ENCODE measurements around the gene HMX1. TPM values are rescaled to one million over a fixed set of nuclear protein-coding genes. Genes with fewer than 3 reads are reported as not detected.

HMX1 gene
- not detected for total RNA-seq

- H3K36me3 Mint-ChIP-seq, result peaks cover 2% of the 10 kb centered on the region
- ATAC-seq (no peak), DNase-seq (no peak)
- CTCF ChIA-PET, result no interaction called here
- H3K27me3 Mint-ChIP-seq, result peaks cover 76% of the 10 kb centered on the region
- H3K9me3 Mint-ChIP-seq (ENCODE audit: low read depth), result peaks cover 3% of the 10 kb centered on the region
- no peak within 1 kb of the TSS for H3K4me3 Mint-ChIP-seq
- H3K27ac Mint-ChIP-seq, result no peak within 1 kb of the TSS
- peaks cover 5% of the 10 kb centered on the region for H3K4me1 Mint-ChIP-seq
These were observed at the start of gene HMX1 for GRCh38 chr4:8871417-8872401. Gene HMX1 (minus strand): TSS chr4:8871839. CDS start chr4:8871614, 225 bp downstream.

DNA sequence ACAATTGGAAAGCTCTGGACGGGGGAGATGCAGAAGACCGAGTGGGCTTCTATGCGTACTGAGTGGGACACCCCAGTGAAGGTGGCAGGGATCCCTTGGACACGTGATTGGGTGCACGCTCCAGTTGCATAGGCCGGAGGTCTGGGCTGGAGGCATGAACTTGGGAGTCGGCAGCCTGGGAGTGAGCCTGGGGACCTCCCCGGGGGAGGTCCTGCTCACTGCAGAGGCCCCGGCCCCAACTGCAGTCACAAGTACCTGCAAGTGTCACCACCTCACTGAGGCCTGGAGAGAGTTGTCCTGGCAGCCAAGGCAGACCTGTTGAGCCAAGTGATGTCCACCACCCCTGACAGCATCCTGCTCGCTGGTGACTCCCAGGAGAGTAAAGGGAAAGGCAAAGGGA lies 49.3 kb upstream of the HMX1 start:
- ATAC-seq (no peak), DNase-seq (peak; percentile 12)
- CTCF ChIA-PET, result interaction anchor here (0.8 to 1.4 kb wide), 2 partner anchors 8 to 314 kb away, joined by 4 to 5 read pairs; no protein-coding TSS in a partner anchor
- Mint-ChIP-seq H3K4me1 (no peaks in the 10 kb centered on the region), H3K9me3 (ENCODE audit: low read depth) (no peaks in the 10 kb centered on the region), H3K4me3 (no peak overlapping the region), H3K27ac (no peak overlapping the region), H3K27me3 (no peaks in the 10 kb centered on the region), H3K36me3 (no peaks in the 10 kb centered on the region)

DNA sequence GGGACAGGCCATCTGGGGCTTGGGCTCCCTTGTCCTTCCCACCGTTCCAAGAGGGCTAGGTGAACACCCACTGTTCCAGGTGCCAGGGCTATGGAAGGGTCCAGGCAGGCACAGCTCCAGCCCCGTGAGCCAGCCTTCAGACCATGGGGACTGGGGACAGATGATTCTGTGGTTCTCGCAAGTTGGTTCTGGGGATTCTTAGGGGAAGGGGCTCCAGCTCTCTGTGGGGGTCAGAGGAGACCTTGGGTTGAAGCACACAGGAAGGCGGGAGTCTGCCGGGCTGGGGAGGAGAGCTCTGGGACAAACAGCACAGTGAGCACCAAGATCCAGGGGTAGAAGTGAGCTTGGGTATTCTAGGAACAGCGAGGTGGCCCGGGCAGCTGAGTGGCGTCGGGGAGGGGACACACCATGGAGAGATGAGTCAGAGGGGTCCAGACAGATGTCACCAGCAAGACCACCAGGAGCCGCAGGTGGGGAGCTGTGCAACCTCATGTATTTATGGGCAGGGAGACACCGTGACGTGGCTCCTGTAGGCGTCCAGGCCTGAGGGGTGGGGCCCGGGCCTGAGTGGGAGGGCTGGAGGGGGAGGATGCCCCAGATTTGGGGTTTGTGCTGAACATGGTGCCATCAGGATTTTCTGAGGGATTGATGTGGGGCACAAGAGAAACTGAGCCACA lies 48.8 kb upstream of the HMX1 start:
- no peak overlapping the region for H3K4me3 Mint-ChIP-seq
- DNase-seq (peak; percentile 19), ATAC-seq (no peak)
- H3K27me3 Mint-ChIP-seq, result no peaks in the 10 kb centered on the region
- no peaks in the 10 kb centered on the region for H3K4me1 Mint-ChIP-seq
- H3K9me3 Mint-ChIP-seq (ENCODE audit: low read depth), result no peaks in the 10 kb centered on the region
- H3K36me3 Mint-ChIP-seq, result no peaks in the 10 kb centered on the region
- H3K27ac Mint-ChIP-seq, result no peak overlapping the region
- CTCF ChIA-PET, result interaction anchor here (0.8 to 1.4 kb wide), 2 partner anchors 9 to 313 kb away, joined by 4 to 5 read pairs; no protein-coding TSS in a partner anchor

GRCh38 chr4:8919651-8920288 lies 48.1 kb upstream of the HMX1 start:
- no peaks in the 10 kb centered on the region for H3K27me3 Mint-ChIP-seq
- no peaks in the 10 kb centered on the region for H3K4me1 Mint-ChIP-seq
- no peak overlapping the region for H3K4me3 Mint-ChIP-seq
- no peaks in the 10 kb centered on the region for H3K9me3 Mint-ChIP-seq (ENCODE audit: low read depth)
- ATAC-seq (no peak), DNase-seq (peak; percentile 27)
- no peak overlapping the region for H3K27ac Mint-ChIP-seq
- CTCF ChIA-PET, result interaction anchor here (1.4 kb wide), 1 partner anchor 312 kb away, joined by 5 read pairs; no protein-coding TSS in a partner anchor
- H3K36me3 Mint-ChIP-seq, result no peaks in the 10 kb centered on the region

GRCh38 chr4:8917868-8918783 lies 46.5 kb upstream of the HMX1 start:
- H3K4me1 Mint-ChIP-seq, result no peaks in the 10 kb centered on the region
- no peak overlapping the region for H3K4me3 Mint-ChIP-seq
- ATAC-seq, result peak; percentile 73
- H3K9me3 Mint-ChIP-seq (ENCODE audit: low read depth), result no peaks in the 10 kb centered on the region
- CTCF ChIA-PET, result interaction anchor here (0.6 to 1.8 kb wide), 13 partner anchors 9 to 651 kb away, joined by 3 to 18 read pairs (median 3); no protein-coding TSS in a partner anchor
- no peak overlapping the region for H3K27ac Mint-ChIP-seq
- no peaks in the 10 kb centered on the region for H3K36me3 Mint-ChIP-seq
- DNase-seq, result peak; percentile 70
- no peaks in the 10 kb centered on the region for H3K27me3 Mint-ChIP-seq

- ATAC-seq, result no peak
- Mint-ChIP-seq H3K4me3 (no peak overlapping the region), H3K36me3 (no peaks in the 10 kb centered on the region), H3K27me3 (no peaks in the 10 kb centered on the region), H3K27ac (no peak overlapping the region), H3K9me3 (ENCODE audit: low read depth) (no peaks in the 10 kb centered on the region), H3K4me1 (no peaks in the 10 kb centered on the region)
- CTCF ChIA-PET, result interaction anchor here (0.6 to 1.8 kb wide), 12 partner anchors 10 to 651 kb away, joined by 3 to 18 read pairs (median 4); no protein-coding TSS in a partner anchor
- peak; percentile 27 for DNase-seq
These were observed 45.7 kb upstream of the HMX1 start for GRCh38 chr4:8917321-8917811.

DNA sequence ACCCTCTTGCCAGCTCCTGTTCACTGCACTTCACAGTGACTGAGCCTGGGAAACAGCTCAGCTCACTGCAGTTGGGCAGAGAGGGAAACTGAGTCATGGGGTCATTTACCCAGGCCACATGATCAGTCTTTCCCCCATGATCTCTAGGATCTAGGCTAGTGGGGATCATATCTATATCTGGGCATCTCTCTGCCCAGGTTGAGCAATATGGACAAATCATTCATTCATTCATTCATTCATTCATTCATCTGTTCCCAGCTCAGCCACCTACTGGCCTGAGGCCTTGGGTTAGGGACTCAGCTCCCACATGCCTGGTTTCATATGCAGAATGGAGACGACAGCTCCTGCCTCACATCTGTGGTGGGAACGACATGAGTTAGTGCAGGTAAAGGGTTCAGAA lies 45.3 kb upstream of the HMX1 start:
- Mint-ChIP-seq H3K9me3 (ENCODE audit: low read depth) (no peaks in the 10 kb centered on the region), H3K27ac (no peak overlapping the region), H3K36me3 (no peaks in the 10 kb centered on the region), H3K27me3 (no peaks in the 10 kb centered on the region), H3K4me1 (no peaks in the 10 kb centered on the region), H3K4me3 (no peak overlapping the region)
- ATAC-seq (no peak), DNase-seq (peak; percentile 23)
- CTCF ChIA-PET, result interaction anchor here (1.2 to 1.8 kb wide), 4 partner anchors 12 to 310 kb away, joined by 3 to 18 read pairs (median 4); no protein-coding TSS in a partner anchor

DNA sequence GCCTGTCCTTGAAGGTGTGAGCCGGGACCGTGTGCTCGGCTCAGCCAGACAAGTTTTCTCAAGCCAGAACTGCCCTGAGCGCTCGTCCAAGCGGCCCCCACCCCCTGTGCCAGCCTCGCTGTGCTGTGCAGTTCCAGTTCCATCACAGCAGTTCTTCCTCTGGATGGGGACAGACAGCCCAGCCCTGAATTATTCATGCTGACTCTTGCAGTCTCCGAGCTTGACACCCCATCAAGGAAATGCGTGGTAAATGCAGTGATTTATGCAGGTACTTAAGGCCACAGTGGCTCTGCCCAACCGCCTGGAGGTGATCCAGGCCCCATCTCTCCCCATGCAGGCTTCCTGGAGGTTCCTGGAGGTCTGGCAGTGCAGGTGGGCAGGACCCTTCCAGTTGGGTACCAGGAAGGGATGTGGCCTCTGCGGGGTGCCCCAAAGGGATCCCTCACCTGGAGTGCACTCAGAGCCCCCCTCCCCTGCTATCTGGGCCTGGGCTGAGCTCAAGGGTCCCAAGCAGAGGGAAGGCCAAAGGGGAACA lies 44.8 kb upstream of the HMX1 start:
- peak; percentile 33 for DNase-seq
- no peaks in the 10 kb centered on the region for H3K27me3 Mint-ChIP-seq
- H3K9me3 Mint-ChIP-seq (ENCODE audit: low read depth), result no peaks in the 10 kb centered on the region
- no peak overlapping the region for H3K27ac Mint-ChIP-seq
- no peak for ATAC-seq
- H3K36me3 Mint-ChIP-seq, result no peaks in the 10 kb centered on the region
- no peak overlapping the region for H3K4me3 Mint-ChIP-seq
- CTCF ChIA-PET, result interaction anchor here (1.2 to 1.4 kb wide), 2 partner anchors 227 to 303 kb away, joined by 3 read pairs; no protein-coding TSS in a partner anchor
- H3K4me1 Mint-ChIP-seq, result no peaks in the 10 kb centered on the region

GRCh38 chr4:8915201-8916200 lies 43.9 kb upstream of the HMX1 start:
- H3K27me3 Mint-ChIP-seq, result no peaks in the 10 kb centered on the region
- H3K4me3 Mint-ChIP-seq, result no peak overlapping the region
- DNase-seq (peak; percentile 26), ATAC-seq (no peak)
- H3K27ac Mint-ChIP-seq, result no peak overlapping the region
- H3K36me3 Mint-ChIP-seq, result no peaks in the 10 kb centered on the region
- H3K4me1 Mint-ChIP-seq, result no peaks in the 10 kb centered on the region
- H3K9me3 Mint-ChIP-seq (ENCODE audit: low read depth), result no peaks in the 10 kb centered on the region
- CTCF ChIA-PET, result no interaction called here

DNA sequence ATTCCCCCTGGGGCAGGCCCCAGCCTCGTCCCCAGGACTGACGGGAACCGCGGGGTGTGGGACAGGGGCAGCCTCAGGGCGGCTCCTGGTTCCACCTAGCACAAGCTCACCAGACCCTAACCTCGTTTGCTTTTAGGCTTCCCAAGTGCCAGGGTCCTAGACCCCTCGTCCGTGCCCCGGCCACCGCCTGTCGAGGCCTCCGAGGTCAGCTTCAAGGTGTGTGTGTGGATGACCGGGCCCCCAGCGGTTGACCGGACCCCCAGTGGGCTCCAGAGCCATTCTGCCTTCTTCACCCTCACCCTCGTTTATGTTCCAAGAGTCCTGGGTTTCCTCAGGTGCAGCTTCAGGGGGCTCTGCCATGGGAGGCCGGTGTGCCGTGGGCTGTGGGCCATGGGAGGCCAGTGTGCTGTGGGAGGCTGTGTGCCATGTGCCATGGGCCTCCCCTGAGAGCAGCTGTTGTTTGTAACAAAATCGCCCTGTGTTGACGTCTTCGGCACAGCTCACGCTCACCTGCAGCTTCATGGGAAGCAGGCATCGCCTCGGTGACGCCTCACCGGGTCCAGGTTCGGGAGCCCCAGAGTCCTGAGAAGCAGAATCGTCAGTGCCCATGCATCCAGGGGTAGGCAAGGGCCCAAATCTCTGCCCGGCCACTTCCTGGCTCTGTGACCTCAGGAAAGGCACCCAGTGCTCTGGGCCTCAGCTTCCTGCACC lies 43.0 kb upstream of the HMX1 start:
- H3K36me3 Mint-ChIP-seq, result no peaks in the 10 kb centered on the region
- H3K4me1 Mint-ChIP-seq, result no peaks in the 10 kb centered on the region
- H3K4me3 Mint-ChIP-seq, result no peak overlapping the region
- CTCF ChIA-PET, result interaction anchor here (0.5 kb wide), 1 partner anchor 12 kb away, joined by 3 read pairs; no protein-coding TSS in a partner anchor
- DNase-seq (peak; percentile 27), ATAC-seq (no peak)
- H3K27ac Mint-ChIP-seq, result no peak overlapping the region
- no peaks in the 10 kb centered on the region for H3K9me3 Mint-ChIP-seq (ENCODE audit: low read depth)
- no peaks in the 10 kb centered on the region for H3K27me3 Mint-ChIP-seq
